Ovary (tissue), 3 donors: Measurements from ENCODE around the gene KCNK16.

Source experiments
- EP300 ChIP-seq: sonication (generic); formaldehyde crosslinking; IDR thresholded peaks from one replicate; pipeline ENCODE4 v1.6.1; 2017; ENCODE audit warnings: antibody characterized with exemption
- POLR2A ChIP-seq: fragments of 450-650 bp; IDR thresholded peaks from one replicate; pipeline ENCODE4 v1.6.1; 2017; ENCODE audit warnings: antibody characterized with exemption, mild to moderate bottlenecking, moderate library complexity
- TF ChIP-seq, protein P1 (sequence below), 3 donors: fragments of 450-650 bp in 2 of 3; fragments of 200-600 bp in 1 of 3; IDR thresholded peaks; one replicate each; pipeline versions ENCODE4 v1.5.1 to v1.8.0; 2016 to 2022; ENCODE audit warnings: antibody characterized with exemption in 3 of 3, mild to moderate bottlenecking in 1 of 3
- donor health status: DM: no; HTN: no; CAD: no.

DNA sequence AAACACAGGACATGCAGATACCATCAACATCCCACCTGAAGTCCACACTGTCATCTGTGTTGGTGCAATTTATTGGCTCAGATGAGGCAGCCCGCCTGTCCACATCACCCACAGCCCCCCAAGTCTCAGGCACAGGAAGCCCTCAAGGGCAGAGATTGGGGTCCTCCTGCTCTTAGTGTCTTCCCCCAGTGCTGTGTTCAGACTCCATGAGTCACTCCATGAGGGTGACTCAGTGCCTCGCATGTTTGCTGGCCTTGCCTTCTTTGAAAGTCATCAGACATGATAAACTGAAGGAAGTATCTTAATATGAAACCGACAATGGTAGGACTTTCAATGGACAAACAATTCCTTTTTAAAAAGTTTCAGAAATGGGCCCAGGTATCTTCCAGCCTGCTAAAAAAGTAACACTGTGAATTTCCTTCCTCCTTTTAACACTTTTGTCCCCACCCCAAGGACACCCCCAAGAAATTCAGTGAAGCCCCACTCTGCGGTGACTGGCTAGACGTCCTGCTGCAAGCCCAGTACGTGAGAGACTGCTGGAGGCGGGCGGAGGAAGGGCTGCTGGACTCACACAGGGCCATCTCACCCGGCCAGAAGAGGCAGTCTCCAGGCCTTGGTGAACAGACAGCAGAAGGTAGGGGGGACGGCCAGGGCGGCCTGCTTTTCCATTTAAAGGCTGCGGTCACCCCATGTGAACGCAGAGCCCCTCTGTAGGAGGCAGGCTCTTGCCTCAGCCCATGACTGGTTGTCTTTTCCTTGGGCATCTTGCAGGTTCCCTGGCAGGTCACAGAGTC lies 43.0 kb upstream of the KCNK16 start:
- TF ChIP-seq, protein P1, sequence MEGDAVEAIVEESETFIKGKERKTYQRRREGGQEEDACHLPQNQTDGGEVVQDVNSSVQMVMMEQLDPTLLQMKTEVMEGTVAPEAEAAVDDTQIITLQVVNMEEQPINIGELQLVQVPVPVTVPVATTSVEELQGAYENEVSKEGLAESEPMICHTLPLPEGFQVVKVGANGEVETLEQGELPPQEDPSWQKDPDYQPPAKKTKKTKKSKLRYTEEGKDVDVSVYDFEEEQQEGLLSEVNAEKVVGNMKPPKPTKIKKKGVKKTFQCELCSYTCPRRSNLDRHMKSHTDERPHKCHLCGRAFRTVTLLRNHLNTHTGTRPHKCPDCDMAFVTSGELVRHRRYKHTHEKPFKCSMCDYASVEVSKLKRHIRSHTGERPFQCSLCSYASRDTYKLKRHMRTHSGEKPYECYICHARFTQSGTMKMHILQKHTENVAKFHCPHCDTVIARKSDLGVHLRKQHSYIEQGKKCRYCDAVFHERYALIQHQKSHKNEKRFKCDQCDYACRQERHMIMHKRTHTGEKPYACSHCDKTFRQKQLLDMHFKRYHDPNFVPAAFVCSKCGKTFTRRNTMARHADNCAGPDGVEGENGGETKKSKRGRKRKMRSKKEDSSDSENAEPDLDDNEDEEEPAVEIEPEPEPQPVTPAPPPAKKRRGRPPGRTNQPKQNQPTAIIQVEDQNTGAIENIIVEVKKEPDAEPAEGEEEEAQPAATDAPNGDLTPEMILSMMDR (IDR thresholded peaks at IDR 0.05): no peak
- no peak for TF ChIP-seq POLR2A
- no peak for TF ChIP-seq EP300
